ENCODE data around the gene TFAP2D.

DNA sequence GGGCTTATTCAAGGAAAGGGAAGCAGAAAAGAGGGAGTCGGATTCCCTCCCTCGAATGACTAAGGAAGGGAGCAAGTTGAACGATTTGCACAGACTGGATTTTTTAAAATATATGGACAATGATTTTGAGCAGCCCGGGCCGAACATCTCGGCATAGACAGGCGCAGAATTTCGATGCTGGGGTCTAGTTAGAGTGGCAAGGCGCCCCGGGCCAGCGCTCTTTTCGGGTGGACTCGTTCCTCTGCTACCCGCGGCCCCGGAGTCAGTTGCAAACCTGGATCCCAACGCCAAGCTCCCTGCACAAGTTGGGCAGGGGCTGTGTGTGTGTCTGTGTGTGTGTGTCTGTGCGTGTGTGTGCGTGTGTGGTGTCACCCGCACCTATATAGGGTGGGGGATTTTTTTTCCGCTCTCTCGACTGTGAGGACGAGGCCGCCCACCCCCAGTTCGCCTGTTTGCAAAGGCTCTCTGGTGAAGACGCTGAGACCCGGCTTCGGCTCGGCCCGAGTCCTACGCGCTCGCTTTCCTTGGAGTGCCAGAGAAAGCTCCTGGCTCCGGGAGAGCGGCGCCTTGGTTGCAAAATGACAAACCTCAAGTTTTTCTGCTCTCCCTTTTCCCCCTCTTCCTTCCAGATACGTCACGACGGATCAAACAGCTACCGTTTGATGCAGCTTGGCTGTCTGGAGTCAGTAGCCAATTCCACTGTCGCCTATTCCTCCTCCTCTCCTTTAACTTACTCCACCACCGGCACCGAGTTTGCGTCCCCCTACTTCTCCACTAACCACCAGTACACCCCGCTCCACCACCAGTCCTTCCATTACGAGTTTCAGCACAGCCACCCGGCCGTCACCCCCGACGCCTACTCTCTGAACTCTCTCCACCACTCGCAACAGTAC, 1.4 kb downstream of the TFAP2D start:
- TF ChIP-seq POLR2AphosphoS5 (IDR thresholded peaks at IDR 0.05; ENCODE audit: low read depth, low read length) = no peak
- no peak for TF ChIP-seq SIN3A (IDR thresholded peaks at IDR 0.05; ENCODE audit: borderline replicate concordance, insufficient read depth, low read length)
- TF ChIP-seq, protein P1, sequence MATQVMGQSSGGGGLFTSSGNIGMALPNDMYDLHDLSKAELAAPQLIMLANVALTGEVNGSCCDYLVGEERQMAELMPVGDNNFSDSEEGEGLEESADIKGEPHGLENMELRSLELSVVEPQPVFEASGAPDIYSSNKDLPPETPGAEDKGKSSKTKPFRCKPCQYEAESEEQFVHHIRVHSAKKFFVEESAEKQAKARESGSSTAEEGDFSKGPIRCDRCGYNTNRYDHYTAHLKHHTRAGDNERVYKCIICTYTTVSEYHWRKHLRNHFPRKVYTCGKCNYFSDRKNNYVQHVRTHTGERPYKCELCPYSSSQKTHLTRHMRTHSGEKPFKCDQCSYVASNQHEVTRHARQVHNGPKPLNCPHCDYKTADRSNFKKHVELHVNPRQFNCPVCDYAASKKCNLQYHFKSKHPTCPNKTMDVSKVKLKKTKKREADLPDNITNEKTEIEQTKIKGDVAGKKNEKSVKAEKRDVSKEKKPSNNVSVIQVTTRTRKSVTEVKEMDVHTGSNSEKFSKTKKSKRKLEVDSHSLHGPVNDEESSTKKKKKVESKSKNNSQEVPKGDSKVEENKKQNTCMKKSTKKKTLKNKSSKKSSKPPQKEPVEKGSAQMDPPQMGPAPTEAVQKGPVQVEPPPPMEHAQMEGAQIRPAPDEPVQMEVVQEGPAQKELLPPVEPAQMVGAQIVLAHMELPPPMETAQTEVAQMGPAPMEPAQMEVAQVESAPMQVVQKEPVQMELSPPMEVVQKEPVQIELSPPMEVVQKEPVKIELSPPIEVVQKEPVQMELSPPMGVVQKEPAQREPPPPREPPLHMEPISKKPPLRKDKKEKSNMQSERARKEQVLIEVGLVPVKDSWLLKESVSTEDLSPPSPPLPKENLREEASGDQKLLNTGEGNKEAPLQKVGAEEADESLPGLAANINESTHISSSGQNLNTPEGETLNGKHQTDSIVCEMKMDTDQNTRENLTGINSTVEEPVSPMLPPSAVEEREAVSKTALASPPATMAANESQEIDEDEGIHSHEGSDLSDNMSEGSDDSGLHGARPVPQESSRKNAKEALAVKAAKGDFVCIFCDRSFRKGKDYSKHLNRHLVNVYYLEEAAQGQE (IDR thresholded peaks at IDR 0.05; ENCODE audit: insufficient read depth in 1 of 2, low read depth in 2 of 2, low read length in 2 of 2) = no peak
